HL-60/S4 treated with phorbol 12-myristate 13-acetate at 8.2 ng/mL for 4 days and 3 days (cell line): Measurements from ENCODE around the gene GLDN.
"Not testable (repeated sequence)": the region's sequence is repeated elsewhere in the genome, so short reads cannot be mapped to it uniquely, and the experiment has no call there.

ENCODE experiments used
- in situ Hi-C: fragments of 300-500 bp; cut with MboI; formaldehyde crosslinking; loops from 2 replicates; pipeline ENCODE4 v1.15.0; 2022; ENCODE audit warnings: low sequenced_read_pairs

The GLDN gene

GRCh38 chr15:51438526-51438925 is 97.1 kb downstream of the GLDN start:
- in situ Hi-C loops = no loop called here

- in situ Hi-C loops = no loop called here
These were observed 101.9 kb downstream of the GLDN start for GRCh38 chr15:51443282-51443914.

GRCh38 chr15:51444112-51444511 is 102.7 kb downstream of the GLDN start:
- in situ Hi-C loops = no loop called here

- in situ Hi-C loops = no loop called here
These were observed 103.4 kb downstream of the GLDN start for GRCh38 chr15:51444807-51445206.

GRCh38 chr15:51446029-51446744 is 104.7 kb downstream of the GLDN start:
- in situ Hi-C loops = not testable (repeated sequence)

GRCh38 chr15:51447855-51448621 is 106.6 kb downstream of the GLDN start:
- in situ Hi-C loops = no loop called here

GRCh38 chr15:51448622-51449399 is 107.4 kb downstream of the GLDN start:
- in situ Hi-C loops = no loop called here

- in situ Hi-C loops = no loop called here
These were observed 108.5 kb downstream of the GLDN start for GRCh38 chr15:51450001-51450400.
